Epidermal melanocyte (primary cell): Measurements from ENCODE around the gene TYSND1.
"Not testable (repeated sequence)": the region's sequence is repeated elsewhere in the genome, so short reads cannot be mapped to it uniquely, and the experiment has no call there.

ENCODE experiments used
- DNase-seq: peaks from one replicate; pipeline ENCODE4 v3.0.0; 2011; ENCODE audit warnings: low spot score; ENCODE audit not compliant: insufficient read length

Gene TYSND1

GRCh38 chr10:70112071-70112470 lies 34.4 kb downstream of the TYSND1 start:
- DNase-seq = no peak

GRCh38 chr10:70111496-70111895 lies 35.0 kb downstream of the TYSND1 start:
- DNase-seq = no peak

GRCh38 chr10:70109064-70109729 lies 37.3 kb downstream of the TYSND1 start:
- DNase-seq = no peak

GRCh38 chr10:70106958-70107791 lies 39.3 kb downstream of the TYSND1 start:
- DNase-seq = no peak

GRCh38 chr10:70101668-70102067 lies 44.8 kb downstream of the TYSND1 start:
- no peak for DNase-seq

- not testable (repeated sequence) for DNase-seq
Measured at GRCh38 chr10:70101068-70101562, 45.4 kb downstream of the TYSND1 start.

- no peak for DNase-seq
Measured at GRCh38 chr10:70098271-70098670, 48.2 kb downstream of the TYSND1 start.

- DNase-seq = no peak
Measured at GRCh38 chr10:70097459-70097858, 49.0 kb downstream of the TYSND1 start.

GRCh38 chr10:70096705-70097420 lies 49.6 kb downstream of the TYSND1 start:
- DNase-seq = no peak

GRCh38 chr10:70096016-70096704 lies 50.3 kb downstream of the TYSND1 start:
- DNase-seq = no peak

GRCh38 chr10:70094250-70094649 lies 52.2 kb downstream of the TYSND1 start:
- DNase-seq = no peak

- no peak for DNase-seq
Measured at GRCh38 chr10:70093335-70093944, 53.1 kb downstream of the TYSND1 start.

- DNase-seq = no peak
Measured at GRCh38 chr10:70092389-70092718, 54.1 kb downstream of the TYSND1 start.

GRCh38 chr10:70090951-70091350 lies 55.5 kb downstream of the TYSND1 start:
- DNase-seq = no peak

- no peak for DNase-seq
Measured at GRCh38 chr10:70090013-70090412, 56.5 kb downstream of the TYSND1 start.

GRCh38 chr10:70088308-70088698 lies 58.2 kb downstream of the TYSND1 start:
- DNase-seq = no peak
